Neural cell (in vitro differentiated cells): ENCODE results near the gene PIGK. TPM values are rescaled to one million over a fixed set of nuclear protein-coding genes. Genes with fewer than 3 reads are reported as not detected.

ENCODE experiments used
- H2AFZ ChIP-seq: fragments of 200-600, 300-800 bp; sonication (generic), shearing (Covaris generic); 2 replicates; pipeline ENCODE4 v1.6.0; 2014; ENCODE audit warnings: low read depth, mild to moderate bottlenecking, antibody characterized with exemption, low read length, moderate library complexity
- H3F3A ChIP-seq: fragments of 200-600 bp; shearing (Covaris generic); 2 replicates; pipeline ENCODE4 v1.6.1; 2016; ENCODE audit warnings: mild to moderate bottlenecking, moderate library complexity, mixed read lengths, antibody characterized with exemption, low read length; ENCODE audit not compliant: insufficient read depth, poor library complexity, severe bottlenecking
- H3K27ac ChIP-seq: fragments of 200-600, 300-800 bp; sonication (generic), shearing (Covaris generic); 2 replicates; pipeline ENCODE4 v1.5.1; 2014; ENCODE audit warnings: mild to moderate bottlenecking, low read length, moderate library complexity
- H3K27me3 ChIP-seq: fragments of 300-800, 200-600 bp; sonication (generic), shearing (Covaris generic); 2 replicates; pipeline ENCODE4 v1.6.0; 2014; ENCODE audit warnings: mild to moderate bottlenecking, low read depth, low read length, moderate library complexity; ENCODE audit not compliant: insufficient read depth
- H3K36me3 ChIP-seq: fragments of 300-800, 200-600 bp; sonication (generic), shearing (Covaris generic); 2 replicates; pipeline ENCODE4 v1.5.1; 2014; ENCODE audit warnings: mild to moderate bottlenecking, antibody characterized with exemption, low read length, moderate library complexity; ENCODE audit not compliant: insufficient read depth
- H3K4me2 ChIP-seq: fragments of 300-800, 200-600 bp; sonication (generic), shearing (Covaris generic); 2 replicates; pipeline ENCODE4 v1.6.0; 2014; ENCODE audit warnings: mild to moderate bottlenecking, low read length
- H3K4me3 ChIP-seq: fragments of 300-800, 200-600 bp; sonication (generic), shearing (Covaris generic); 2 replicates; pipeline ENCODE4 v1.5.1; 2014; ENCODE audit warnings: mild to moderate bottlenecking, low read length, moderate library complexity
- H3K79me2 ChIP-seq: fragments of 200-600 bp; shearing (Covaris generic); replicated peaks from 2 replicates; pipeline ENCODE4 v1.6.0; 2014; ENCODE audit warnings: mild to moderate bottlenecking, low read length, moderate library complexity; ENCODE audit not compliant: insufficient read depth
- H3K9ac ChIP-seq: fragments of 300-800, 200-600 bp; sonication (generic), shearing (Covaris generic); 2 replicates; pipeline ENCODE4 v1.6.1; 2016; ENCODE audit warnings: mild to moderate bottlenecking, low read length, mixed read lengths
- H3K9me2 ChIP-seq: fragments of 200-600 bp; shearing (Covaris generic); 2 replicates; pipeline ENCODE4 v1.6.1; 2016; ENCODE audit warnings: mild to moderate bottlenecking, low read length, mixed read lengths; ENCODE audit not compliant: insufficient read depth
- H3K9me3 ChIP-seq: fragments of 200-600, 300-800 bp; sonication (generic), shearing (Covaris generic); 2 replicates; pipeline ENCODE4 v1.6.1; 2016; ENCODE audit warnings: mild to moderate bottlenecking, mixed run types, low read length, moderate library complexity, mixed read lengths
- H4K20me1 ChIP-seq: fragments of 200-600 bp; shearing (Covaris generic); 2 replicates; pipeline ENCODE4 v1.6.1; 2016; ENCODE audit warnings: mild to moderate bottlenecking, mixed run types; ENCODE audit not compliant: insufficient read depth
- EP300 ChIP-seq: fragments of 450-650 bp; conservative IDR thresholded peaks from 2 replicates; pipeline ENCODE4 v1.6.1; 2014; ENCODE audit warnings: antibody characterized with exemption, mild to moderate bottlenecking, moderate library complexity; ENCODE audit not compliant: poor library complexity, severe bottlenecking
- EZH2 ChIP-seq: fragments of 200-600, 300-800 bp; shearing (Covaris generic), sonication (generic); IDR thresholded peaks from 2 replicates; pipeline ENCODE4 v1.6.1; 2014; ENCODE audit warnings: antibody characterized with exemption, low read length, borderline replicate concordance, mild to moderate bottlenecking; ENCODE audit not compliant: insufficient read depth, poor library complexity, severe bottlenecking
- MXI1 ChIP-seq: fragments of 450-650 bp; conservative IDR thresholded peaks from 2 replicates; pipeline ENCODE4 v1.6.1; 2014; ENCODE audit warnings: antibody characterized with exemption, mild to moderate bottlenecking; ENCODE audit not compliant: poor library complexity, severe bottlenecking
- POLR2AphosphoS5 ChIP-seq: IDR thresholded peaks from 2 replicates; pipeline ENCODE4 v1.6.1; 2012
- RAD21 ChIP-seq: fragments of 450-650 bp; conservative IDR thresholded peaks from 2 replicates; pipeline ENCODE4 v1.6.1; 2014; ENCODE audit warnings: antibody characterized with exemption, mild to moderate bottlenecking, moderate library complexity
- REST ChIP-seq: IDR thresholded peaks from 2 replicates; pipeline ENCODE4 v1.6.1; 2012; ENCODE audit warnings: borderline replicate concordance
- SMC3 ChIP-seq: fragments of 450-650 bp; conservative IDR thresholded peaks from 2 replicates; pipeline ENCODE4 v1.6.1; 2014; ENCODE audit warnings: antibody characterized with exemption, mild to moderate bottlenecking, moderate library complexity; ENCODE audit not compliant: poor library complexity
- TAF1 ChIP-seq: IDR thresholded peaks from 2 replicates; pipeline ENCODE4 v1.6.1; 2012; ENCODE audit warnings: low read depth
- polyA minus RNA-seq: library from RNA; depleted of rRNA, polyadenylated mRNA; stranded (reverse); fragments of >200 nt; gene quantifications from 2 replicates; pipeline ENCODE4 v1.2.3, GENCODE V29; 2014
- polyA plus RNA-seq: library from polyadenylated mRNA; depleted of rRNA; stranded (reverse); fragments of >200 nt; gene quantifications from 2 replicates; pipeline ENCODE4 v1.2.3, GENCODE V29; 2014
- TF ChIP-seq, protein P1 (sequence below): fragments of 450-650 bp; IDR thresholded peaks from 2 replicates; pipeline ENCODE4 v1.5.1; 2014; ENCODE audit warnings: antibody characterized with exemption, mild to moderate bottlenecking, moderate library complexity; ENCODE audit not compliant: poor library complexity, severe bottlenecking

Gene PIGK
- polyA plus RNA-seq (24.3 and 36.4 TPM in 2 replicates), polyA minus RNA-seq (25.8 and 31.6 TPM in 2 replicates)

DNA sequence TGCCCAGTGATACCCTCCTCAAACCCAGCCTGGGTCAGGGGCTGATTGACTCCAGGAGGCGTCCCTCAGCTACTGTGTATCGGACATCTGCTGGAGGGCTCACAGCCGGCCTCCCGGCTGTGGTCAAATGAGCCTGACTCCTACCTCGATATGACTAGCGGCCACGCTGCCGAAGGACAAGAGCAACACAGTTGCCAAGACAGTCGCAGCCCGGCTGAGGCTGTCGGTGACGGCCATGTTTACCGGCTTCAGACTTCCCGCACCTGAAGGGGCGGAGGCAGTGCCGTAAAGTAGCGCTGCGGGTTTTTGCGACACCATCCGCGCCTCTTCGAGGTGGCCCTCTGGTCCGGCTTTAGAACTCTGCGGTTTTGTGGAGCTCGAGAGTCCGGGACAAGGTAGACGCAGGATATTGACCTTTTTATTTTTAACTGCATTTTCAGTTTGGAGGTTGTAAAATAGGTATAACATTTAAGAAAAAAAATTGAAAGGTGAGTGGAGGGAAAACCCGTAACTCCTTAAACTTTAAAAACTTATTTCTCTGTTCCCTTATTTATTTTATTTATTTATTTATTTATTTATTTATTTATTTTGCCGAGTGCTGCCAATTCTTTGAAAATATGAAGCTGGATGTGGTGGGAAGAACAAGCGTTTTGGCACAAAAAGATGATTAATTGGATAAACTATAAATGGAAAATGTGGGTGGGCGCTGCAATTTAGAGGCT is at the start of gene PIGK:
TSS of gene PIGK (minus strand) at position 265 of the 722 bp plus-strand sequence. CDS start at position 237, 28 bp downstream.
- Histone ChIP-seq H3K27ac (peak within 1 kb of the TSS; percentile 69), H3K79me2 (no peaks in the 10 kb centered on the region), H3K9me3 (no peaks in the 10 kb centered on the region), H3K4me2 (peak within 1 kb of the TSS; percentile 74), H3K9me2 (no peaks in the 10 kb centered on the region), H2AFZ (peak within 1 kb of the TSS; percentile 94), H3K36me3 (no peaks in the 10 kb centered on the region), H3K4me3 (peak within 1 kb of the TSS; percentile 85), H3K9ac (peak within 1 kb of the TSS; percentile 77), H3K27me3 (no peaks in the 10 kb centered on the region), H4K20me1 (no peaks in the 10 kb centered on the region), H3F3A (no peaks in the 10 kb centered on the region)
- TF ChIP-seq, protein P1, sequence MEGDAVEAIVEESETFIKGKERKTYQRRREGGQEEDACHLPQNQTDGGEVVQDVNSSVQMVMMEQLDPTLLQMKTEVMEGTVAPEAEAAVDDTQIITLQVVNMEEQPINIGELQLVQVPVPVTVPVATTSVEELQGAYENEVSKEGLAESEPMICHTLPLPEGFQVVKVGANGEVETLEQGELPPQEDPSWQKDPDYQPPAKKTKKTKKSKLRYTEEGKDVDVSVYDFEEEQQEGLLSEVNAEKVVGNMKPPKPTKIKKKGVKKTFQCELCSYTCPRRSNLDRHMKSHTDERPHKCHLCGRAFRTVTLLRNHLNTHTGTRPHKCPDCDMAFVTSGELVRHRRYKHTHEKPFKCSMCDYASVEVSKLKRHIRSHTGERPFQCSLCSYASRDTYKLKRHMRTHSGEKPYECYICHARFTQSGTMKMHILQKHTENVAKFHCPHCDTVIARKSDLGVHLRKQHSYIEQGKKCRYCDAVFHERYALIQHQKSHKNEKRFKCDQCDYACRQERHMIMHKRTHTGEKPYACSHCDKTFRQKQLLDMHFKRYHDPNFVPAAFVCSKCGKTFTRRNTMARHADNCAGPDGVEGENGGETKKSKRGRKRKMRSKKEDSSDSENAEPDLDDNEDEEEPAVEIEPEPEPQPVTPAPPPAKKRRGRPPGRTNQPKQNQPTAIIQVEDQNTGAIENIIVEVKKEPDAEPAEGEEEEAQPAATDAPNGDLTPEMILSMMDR = peak; percentile 44
- TF ChIP-seq MXI1 (peak; percentile 92), REST (no peak), EP300 (no peak), RAD21 (peak; percentile 55), SMC3 (peak; percentile 66), TAF1 (peak; percentile 59), POLR2AphosphoS5 (peak; percentile 73), EZH2 (no peak)

- H3K36me3 ChIP-seq = no peaks in the 10 kb centered on the region
Observed at GRCh38 chr1:77267035-77267434, 47.8 kb upstream of the PIGK start.

More at GRCh38 chr1:77267035-77267434, 47.8 kb upstream of the PIGK start:
- H3K9ac ChIP-seq = no peak overlapping the region
- no peaks in the 10 kb centered on the region for H3K27me3 ChIP-seq
- no peaks in the 10 kb centered on the region for H3F3A ChIP-seq
- no peak overlapping the region for H3K27ac ChIP-seq
- H4K20me1 ChIP-seq = no peaks in the 10 kb centered on the region
- H3K4me2 ChIP-seq = no peak overlapping the region
- no peaks in the 10 kb centered on the region for H3K9me3 ChIP-seq
- H3K9me2 ChIP-seq = no peaks in the 10 kb centered on the region
- TF ChIP-seq SMC3 (no peak), REST (no peak), EZH2 (no peak), TAF1 (no peak), POLR2AphosphoS5 (no peak), EP300 (no peak), MXI1 (no peak), RAD21 (no peak)
- TF ChIP-seq, protein P1 = no peak
- no peaks in the 10 kb centered on the region for H3K79me2 ChIP-seq
- no peak overlapping the region for H3K4me3 ChIP-seq
- H2AFZ ChIP-seq = no peak overlapping the region
